Measurements from ENCODE around the gene SLC8A1.

DNA sequence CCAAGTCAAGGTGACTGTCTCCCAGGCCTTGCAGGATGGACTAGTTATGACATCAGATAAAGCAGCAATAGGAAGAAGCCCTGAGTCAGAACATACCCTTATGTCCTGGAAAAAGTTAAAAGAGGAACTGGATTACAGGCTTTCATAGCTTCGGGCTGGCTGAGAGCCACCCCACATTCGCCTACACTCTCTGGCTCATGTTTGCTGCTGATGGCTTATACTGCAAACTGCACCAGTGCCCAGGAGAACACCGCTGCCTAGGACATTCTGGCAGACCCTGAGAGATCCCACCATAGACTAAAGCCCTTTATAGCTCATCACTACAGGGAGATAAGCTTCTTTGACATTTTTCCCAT is 20.3 kb downstream of the SLC8A1 start:
- no peak for TF ChIP-seq POLR2A (IDR thresholded peaks at IDR 0.05)
- TF ChIP-seq, protein P1, sequence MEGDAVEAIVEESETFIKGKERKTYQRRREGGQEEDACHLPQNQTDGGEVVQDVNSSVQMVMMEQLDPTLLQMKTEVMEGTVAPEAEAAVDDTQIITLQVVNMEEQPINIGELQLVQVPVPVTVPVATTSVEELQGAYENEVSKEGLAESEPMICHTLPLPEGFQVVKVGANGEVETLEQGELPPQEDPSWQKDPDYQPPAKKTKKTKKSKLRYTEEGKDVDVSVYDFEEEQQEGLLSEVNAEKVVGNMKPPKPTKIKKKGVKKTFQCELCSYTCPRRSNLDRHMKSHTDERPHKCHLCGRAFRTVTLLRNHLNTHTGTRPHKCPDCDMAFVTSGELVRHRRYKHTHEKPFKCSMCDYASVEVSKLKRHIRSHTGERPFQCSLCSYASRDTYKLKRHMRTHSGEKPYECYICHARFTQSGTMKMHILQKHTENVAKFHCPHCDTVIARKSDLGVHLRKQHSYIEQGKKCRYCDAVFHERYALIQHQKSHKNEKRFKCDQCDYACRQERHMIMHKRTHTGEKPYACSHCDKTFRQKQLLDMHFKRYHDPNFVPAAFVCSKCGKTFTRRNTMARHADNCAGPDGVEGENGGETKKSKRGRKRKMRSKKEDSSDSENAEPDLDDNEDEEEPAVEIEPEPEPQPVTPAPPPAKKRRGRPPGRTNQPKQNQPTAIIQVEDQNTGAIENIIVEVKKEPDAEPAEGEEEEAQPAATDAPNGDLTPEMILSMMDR (IDR thresholded peaks at IDR 0.05), result no peak

Data from breast epithelium (tissue), 3 donors.